ENCODE results near the gene TMEM232. TPM values are rescaled to one million over a fixed set of nuclear protein-coding genes. Genes with fewer than 3 reads are reported as not detected.

The TMEM232 gene
- total and polyA plus RNA-seq, 2 of the 4 experiments (the other 2 are of a cell fraction): 0.17 to 0.36 TPM

DNA sequence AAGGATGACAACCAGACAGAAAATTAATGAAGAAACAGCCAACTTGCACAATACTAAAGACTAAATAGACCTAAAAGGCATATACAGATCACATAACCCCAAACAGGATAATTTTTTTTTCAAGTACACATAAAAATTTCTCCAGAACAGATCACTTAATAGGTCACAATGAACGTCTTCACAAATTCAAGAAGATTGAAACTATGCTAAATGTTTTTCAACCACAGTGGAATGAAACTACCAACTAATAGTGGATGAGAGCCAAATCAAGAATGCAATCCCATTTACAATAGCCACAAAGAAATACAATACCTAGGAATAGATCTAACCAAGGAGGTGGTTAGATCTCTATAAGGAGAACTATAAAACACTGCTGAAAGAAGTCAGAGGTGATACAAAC is 145.8 kb downstream of the TMEM232 start:
- Histone ChIP-seq H3K18ac (ENCODE audit: low read depth, low read length) (no peak overlapping the region), H3K27me3 (ENCODE audit: control insufficient read depth, insufficient read depth, low read length) (no peaks in the 10 kb centered on the region), H3K23ac (ENCODE audit: low read depth, low read length) (no peak overlapping the region), H2BK120ac (ENCODE audit: low read depth, low read length) (no peak overlapping the region), H3K4me3 (ENCODE audit: insufficient read depth, low read depth, low read length) (no peak overlapping the region), H3K27ac (ENCODE audit: insufficient read depth, low read length) (no peak overlapping the region), H3K56ac (ENCODE audit: extremely low read depth, insufficient read depth, low read length) (no peak overlapping the region), H2AK9ac (replicated peaks; ENCODE audit: low read depth, low read length, poor library complexity) (no peak overlapping the region), H2AFZ (replicated peaks; ENCODE audit: low read length, poor library complexity) (no peak overlapping the region), H3K4ac (ENCODE audit: low read depth, low read length) (no peak overlapping the region), H3K4me1 (ENCODE audit: control insufficient read depth, insufficient read depth, low read length) (no peaks in the 10 kb centered on the region), H3K9ac (ENCODE audit: low read depth, low read length) (no peak overlapping the region), H2AK5ac (ENCODE audit: low read depth, low read length) (no peak overlapping the region), H3K4me2 (ENCODE audit: low read depth, low read length) (no peak overlapping the region), H4K8ac (ENCODE audit: low read depth in 2 of 2, low read length in 2 of 2) (no peak overlapping the region), H3K14ac (replicated peaks; ENCODE audit: low read depth, low read length) (no peak overlapping the region), H3K79me1 (ENCODE audit: low read depth in 1 of 2, low read length in 2 of 2) (no peaks in the 10 kb centered on the region), H4K91ac (ENCODE audit: insufficient read depth, low read depth, low read length) (no peak overlapping the region), H2BK15ac (ENCODE audit: low read depth, low read length) (no peak overlapping the region), H2BK20ac (ENCODE audit: low read depth, low read length) (no peak overlapping the region), H2BK5ac (ENCODE audit: low read depth, low read length, poor library complexity, severe bottlenecking) (no peak overlapping the region), H4K20me1 (ENCODE audit: insufficient read depth, low read length) (no peaks in the 10 kb centered on the region), H3K36me3 (ENCODE audit: control insufficient read depth, insufficient read depth, low read length) (no peaks in the 10 kb centered on the region), H3K9me1 (ENCODE audit: insufficient read depth, low read length) (no peaks in the 10 kb centered on the region), H3K9me3 (ENCODE audit: control insufficient read depth, insufficient read depth, low read length) (no peaks in the 10 kb centered on the region), H4K5ac (ENCODE audit: low read depth, low read length) (no peak overlapping the region)
- POLR2A ChIA-PET (ENCODE audit: unreplicated experiment): no interaction called here
- no TSS peak for BruUV-seq (replicated peaks)
- intact Hi-C loops (cut with micrococcal nuclease) (no loop called here), in situ Hi-C loops (cut with MboI; ENCODE audit: low sequenced_read_pairs) (no loop called here), dilution Hi-C loops (cut with HindIII; ENCODE audit: low sequenced_read_pairs, unreplicated experiment) (no loop called here)
- no peak for DNase-seq
- WGBS, 2 experiments (ENCODE audit: extremely low coverage in 2 of 2, insufficient read length in 1 of 2): no CpG with 5 or more reads among the region's 1 CpG
- TF ChIP-seq, protein P1, sequence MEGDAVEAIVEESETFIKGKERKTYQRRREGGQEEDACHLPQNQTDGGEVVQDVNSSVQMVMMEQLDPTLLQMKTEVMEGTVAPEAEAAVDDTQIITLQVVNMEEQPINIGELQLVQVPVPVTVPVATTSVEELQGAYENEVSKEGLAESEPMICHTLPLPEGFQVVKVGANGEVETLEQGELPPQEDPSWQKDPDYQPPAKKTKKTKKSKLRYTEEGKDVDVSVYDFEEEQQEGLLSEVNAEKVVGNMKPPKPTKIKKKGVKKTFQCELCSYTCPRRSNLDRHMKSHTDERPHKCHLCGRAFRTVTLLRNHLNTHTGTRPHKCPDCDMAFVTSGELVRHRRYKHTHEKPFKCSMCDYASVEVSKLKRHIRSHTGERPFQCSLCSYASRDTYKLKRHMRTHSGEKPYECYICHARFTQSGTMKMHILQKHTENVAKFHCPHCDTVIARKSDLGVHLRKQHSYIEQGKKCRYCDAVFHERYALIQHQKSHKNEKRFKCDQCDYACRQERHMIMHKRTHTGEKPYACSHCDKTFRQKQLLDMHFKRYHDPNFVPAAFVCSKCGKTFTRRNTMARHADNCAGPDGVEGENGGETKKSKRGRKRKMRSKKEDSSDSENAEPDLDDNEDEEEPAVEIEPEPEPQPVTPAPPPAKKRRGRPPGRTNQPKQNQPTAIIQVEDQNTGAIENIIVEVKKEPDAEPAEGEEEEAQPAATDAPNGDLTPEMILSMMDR (conservative IDR thresholded peaks at IDR 0.05; ENCODE audit: low read depth, low read length): no peak
- no peak for TF ChIP-seq ELK1 (IDR thresholded peaks at IDR 0.05; ENCODE audit: borderline replicate concordance, low read depth, low read length)
- no peak for ATAC-seq (ENCODE audit: low read depth)
- CTCF ChIA-PET: no interaction called here
